HEK293 (cell line): ENCODE measurements around the gene EIF4A2.

Experiments used
- CTCF ChIA-PET: fragments of 350-600 bp; formaldehyde crosslinking; extraction: SDS; loops from one replicate; lab custom pipeline; 2021; ENCODE audit warnings: antibody characterized with exemption; lab: Yijun Ruan, JAX
- POLR2A ChIA-PET: fragments of 300-600 bp; formaldehyde crosslinking; extraction: SDS; loops from one replicate; lab custom pipeline; 2020; ENCODE audit warnings: antibody characterized with exemption, inconsistent platforms; lab: Yijun Ruan, JAX
- H3K27ac ChIP-seq: fragments of 200-500 bp; sonication (Bioruptor generic); 2 replicates; pipeline ENCODE4 v1.5.1; 2014; ENCODE audit warnings: low read depth, low read length, control low read depth, inconsistent platforms; ENCODE audit errors: extremely low read depth
- H3K36me3 ChIP-seq, 2 experiments: fragments of 200-500 bp in 1 of 2; sonication (Bioruptor generic) in 1 of 2; 1 replicate in 1 of 2; 2 replicates in 1 of 2; pipeline ENCODE4 v1.5.1; 2014 to 2017; ENCODE audit warnings: inconsistent platforms in 2 of 2, low read length in 2 of 2; ENCODE audit not compliant: control insufficient read depth in 2 of 2, insufficient read depth in 1 of 2
- H3K4me1 ChIP-seq: fragments of 200-500 bp; sonication (Bioruptor generic); 2 replicates; pipeline ENCODE4 v1.5.1; 2014; ENCODE audit warnings: mild to moderate bottlenecking, low read length, inconsistent platforms; ENCODE audit not compliant: control insufficient read depth, insufficient read depth
- H3K4me3 ChIP-seq: 2 replicates; pipeline ENCODE4 v1.5.1; 2011; ENCODE audit warnings: low read depth, mild to moderate bottlenecking, control low read depth, low read length, moderate library complexity
- H3K9me3 ChIP-seq: fragments of 200-500 bp; sonication (Bioruptor generic); 2 replicates; pipeline ENCODE4 v1.5.1; 2014; ENCODE audit warnings: low read depth, low read length, inconsistent platforms; ENCODE audit not compliant: control insufficient read depth, insufficient read depth
- HOXC10 ChIP-seq: sonication (generic); formaldehyde crosslinking; IDR thresholded peaks from 2 replicates; pipeline ENCODE4 v1.8.1; 2023; ENCODE audit warnings: mild to moderate bottlenecking, missing genetic modification reagents
- KLF7 ChIP-seq: fragments of 450-650 bp; formaldehyde crosslinking; IDR thresholded peaks from 2 replicates; pipeline ENCODE4 v1.5.1; 2016; ENCODE audit warnings: missing biosample characterization, missing genetic modification characterization, borderline replicate concordance
- ZBTB21 ChIP-seq: fragments of 450-650 bp; formaldehyde crosslinking; IDR thresholded peaks from 2 replicates; pipeline ENCODE4 v1.5.1; 2017; ENCODE audit warnings: missing biosample characterization, missing genetic modification characterization
- ZNF138 ChIP-seq: fragments of 450-650 bp; formaldehyde crosslinking; IDR thresholded peaks from 2 replicates; pipeline ENCODE4 v1.5.1; 2016; ENCODE audit warnings: missing biosample characterization, missing genetic modification characterization, borderline replicate concordance
- ZNF155 ChIP-seq: fragments of 450-650 bp; formaldehyde crosslinking; IDR thresholded peaks from 2 replicates; pipeline ENCODE4 v1.5.1; 2016; ENCODE audit warnings: missing biosample characterization, missing genetic modification characterization
- ZNF175 ChIP-seq: fragments of 450-650 bp; formaldehyde crosslinking; IDR thresholded peaks from 2 replicates; pipeline ENCODE4 v1.5.1; 2016; ENCODE audit warnings: missing biosample characterization, missing genetic modification characterization
- ZNF184 ChIP-seq: fragments of 450-650 bp; IDR thresholded peaks from 2 replicates; pipeline ENCODE4 v1.5.1; 2018; ENCODE audit warnings: missing biosample characterization, mild to moderate bottlenecking, missing genetic modification characterization
- ZNF19 ChIP-seq: fragments of 450-650 bp; formaldehyde crosslinking; IDR thresholded peaks from 2 replicates; pipeline ENCODE4; 2016; ENCODE audit warnings: missing biosample characterization, missing genetic modification characterization, low read depth
- ZNF214 ChIP-seq: fragments of 450-650 bp; formaldehyde crosslinking; IDR thresholded peaks from 2 replicates; pipeline ENCODE4 v1.5.1; 2017; ENCODE audit warnings: missing biosample characterization, mild to moderate bottlenecking, missing genetic modification characterization, borderline replicate concordance
- ZNF248 ChIP-seq: fragments of 450-650 bp; formaldehyde crosslinking; IDR thresholded peaks from 2 replicates; pipeline ENCODE4 v1.5.1; 2017; ENCODE audit warnings: missing biosample characterization, missing genetic modification characterization
- ZNF404 ChIP-seq: fragments of 450-650 bp; formaldehyde crosslinking; IDR thresholded peaks from 2 replicates; pipeline ENCODE4 v1.5.1; 2017; ENCODE audit warnings: missing biosample characterization, missing genetic modification characterization
- ZNF433 ChIP-seq: fragments of 450-650 bp; formaldehyde crosslinking; IDR thresholded peaks from 2 replicates; pipeline ENCODE4 v1.5.1; 2016; ENCODE audit warnings: missing biosample characterization, missing genetic modification characterization, low read depth
- ZNF48 ChIP-seq: fragments of 450-650 bp; formaldehyde crosslinking; IDR thresholded peaks from 2 replicates; pipeline ENCODE4 v1.5.1; 2016; ENCODE audit warnings: missing biosample characterization, missing genetic modification characterization
- ZNF530 ChIP-seq: fragments of 450-650 bp; formaldehyde crosslinking; IDR thresholded peaks from 2 replicates; pipeline ENCODE4 v1.5.1; 2016; ENCODE audit warnings: low read depth, missing biosample characterization, missing genetic modification characterization
- ZNF658 ChIP-seq: fragments of 450-650 bp; formaldehyde crosslinking; IDR thresholded peaks from 2 replicates; pipeline ENCODE4; 2016; ENCODE audit warnings: missing biosample characterization, missing genetic modification characterization
- ZNF660 ChIP-seq: fragments of 450-650 bp; IDR thresholded peaks from 2 replicates; pipeline ENCODE4 v1.5.1; 2018; ENCODE audit warnings: missing biosample characterization, mild to moderate bottlenecking, missing genetic modification characterization
- TF ChIP-seq, protein P1 (sequence below): fragments of 450-650 bp; formaldehyde crosslinking; IDR thresholded peaks from 2 replicates; pipeline ENCODE4 v1.5.1; 2016; ENCODE audit warnings: missing biosample characterization, missing genetic modification characterization, borderline replicate concordance
- TF ChIP-seq, protein P2 (sequence below): fragments of 450-650 bp; formaldehyde crosslinking; IDR thresholded peaks from 2 replicates; pipeline ENCODE4 v1.5.1; 2016; ENCODE audit warnings: missing biosample characterization, missing genetic modification characterization
- TF ChIP-seq, protein P3 (sequence below): fragments of 450-650 bp; formaldehyde crosslinking; IDR thresholded peaks from 2 replicates; pipeline ENCODE4; 2016; ENCODE audit warnings: missing biosample characterization, missing genetic modification characterization
- TF ChIP-seq, protein P4 (sequence below): fragments of 450-650 bp; formaldehyde crosslinking; IDR thresholded peaks from 2 replicates; pipeline ENCODE4 v1.5.1; 2017; ENCODE audit warnings: missing biosample characterization, missing genetic modification characterization

EIF4A2 gene

DNA sequence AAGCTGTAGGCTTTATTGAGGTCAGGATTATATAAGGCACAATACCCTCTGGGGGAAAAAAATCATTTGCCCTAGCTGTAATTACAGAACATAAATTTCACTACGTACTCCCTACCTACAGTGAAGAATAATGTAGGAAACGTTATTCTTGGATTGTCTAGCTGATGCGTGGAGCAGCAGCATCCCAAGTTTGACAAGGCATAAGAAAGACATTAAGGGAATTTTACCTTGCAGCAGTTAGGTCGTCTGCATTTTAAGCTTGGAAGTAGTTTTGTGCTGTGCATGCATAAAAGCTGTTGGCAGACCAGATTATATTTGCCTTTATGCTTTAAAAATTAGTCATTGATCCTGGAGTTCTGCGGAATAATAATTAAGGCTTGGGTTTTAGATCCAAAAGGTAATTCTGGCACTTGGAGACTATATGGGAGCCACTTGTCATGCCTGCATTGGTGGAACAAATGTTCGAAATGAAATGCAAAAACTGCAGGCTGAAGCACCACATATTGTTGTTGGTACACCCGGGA, 2.2 kb downstream of the EIF4A2 start:
- no peak overlapping the region for H3K27ac ChIP-seq
- no peaks in the 10 kb centered on the region for H3K9me3 ChIP-seq
- peak overlapping the region; percentile 100 for H3K4me3 ChIP-seq
- ChIA-PET POLR2A (interaction anchor here (1.0 to 4.2 kb wide), 2 partner anchors 37 to 215 kb away, joined by 3 to 33 read pairs; partner anchors contain the start of gene DNAJB11), CTCF (interaction anchor here (1.3 kb wide), 1 partner anchor 168 kb away, joined by 3 read pairs; no protein-coding TSS in a partner anchor)
- H3K4me1 ChIP-seq: no peaks in the 10 kb centered on the region
- peaks cover 0 to 69% of the 10 kb centered on the region in 2 experiments; a peak in 2 of 3 replicates for H3K36me3 ChIP-seq
- TF ChIP-seq, protein P1, sequence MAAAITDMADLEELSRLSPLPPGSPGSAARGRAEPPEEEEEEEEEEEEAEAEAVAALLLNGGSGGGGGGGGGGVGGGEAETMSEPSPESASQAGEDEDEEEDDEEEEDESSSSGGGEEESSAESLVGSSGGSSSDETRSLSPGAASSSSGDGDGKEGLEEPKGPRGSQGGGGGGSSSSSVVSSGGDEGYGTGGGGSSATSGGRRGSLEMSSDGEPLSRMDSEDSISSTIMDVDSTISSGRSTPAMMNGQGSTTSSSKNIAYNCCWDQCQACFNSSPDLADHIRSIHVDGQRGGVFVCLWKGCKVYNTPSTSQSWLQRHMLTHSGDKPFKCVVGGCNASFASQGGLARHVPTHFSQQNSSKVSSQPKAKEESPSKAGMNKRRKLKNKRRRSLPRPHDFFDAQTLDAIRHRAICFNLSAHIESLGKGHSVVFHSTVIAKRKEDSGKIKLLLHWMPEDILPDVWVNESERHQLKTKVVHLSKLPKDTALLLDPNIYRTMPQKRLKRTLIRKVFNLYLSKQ (tag by site-specific recombination): no peak
- TF ChIP-seq ZNF530 (tag by site-specific recombination) (no peak), ZNF248 (no peak), ZNF404 (tag by site-specific recombination) (no peak), ZNF214 (tag by site-specific recombination) (no peak), HOXC10 (CRISPR knock-in tag) (no peak), ZNF658 (tag by site-specific recombination) (no peak), ZBTB21 (no peak), ZNF19 (tag by site-specific recombination) (no peak), ZNF433 (tag by site-specific recombination) (no peak), ZNF155 (tag by site-specific recombination) (no peak), ZNF138 (tag by site-specific recombination) (no peak), ZNF48 (tag by site-specific recombination) (no peak), ZNF175 (tag by site-specific recombination) (no peak), KLF7 (tag by site-specific recombination) (no peak), ZNF184 (tag by site-specific recombination) (no peak)
- TF ChIP-seq, protein P2, sequence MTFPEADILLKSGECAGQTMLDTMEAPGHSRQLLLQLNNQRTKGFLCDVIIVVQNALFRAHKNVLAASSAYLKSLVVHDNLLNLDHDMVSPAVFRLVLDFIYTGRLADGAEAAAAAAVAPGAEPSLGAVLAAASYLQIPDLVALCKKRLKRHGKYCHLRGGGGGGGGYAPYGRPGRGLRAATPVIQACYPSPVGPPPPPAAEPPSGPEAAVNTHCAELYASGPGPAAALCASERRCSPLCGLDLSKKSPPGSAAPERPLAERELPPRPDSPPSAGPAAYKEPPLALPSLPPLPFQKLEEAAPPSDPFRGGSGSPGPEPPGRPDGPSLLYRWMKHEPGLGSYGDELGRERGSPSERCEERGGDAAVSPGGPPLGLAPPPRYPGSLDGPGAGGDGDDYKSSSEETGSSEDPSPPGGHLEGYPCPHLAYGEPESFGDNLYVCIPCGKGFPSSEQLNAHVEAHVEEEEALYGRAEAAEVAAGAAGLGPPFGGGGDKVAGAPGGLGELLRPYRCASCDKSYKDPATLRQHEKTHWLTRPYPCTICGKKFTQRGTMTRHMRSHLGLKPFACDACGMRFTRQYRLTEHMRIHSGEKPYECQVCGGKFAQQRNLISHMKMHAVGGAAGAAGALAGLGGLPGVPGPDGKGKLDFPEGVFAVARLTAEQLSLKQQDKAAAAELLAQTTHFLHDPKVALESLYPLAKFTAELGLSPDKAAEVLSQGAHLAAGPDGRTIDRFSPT: no peak
- TF ChIP-seq, protein P3, sequence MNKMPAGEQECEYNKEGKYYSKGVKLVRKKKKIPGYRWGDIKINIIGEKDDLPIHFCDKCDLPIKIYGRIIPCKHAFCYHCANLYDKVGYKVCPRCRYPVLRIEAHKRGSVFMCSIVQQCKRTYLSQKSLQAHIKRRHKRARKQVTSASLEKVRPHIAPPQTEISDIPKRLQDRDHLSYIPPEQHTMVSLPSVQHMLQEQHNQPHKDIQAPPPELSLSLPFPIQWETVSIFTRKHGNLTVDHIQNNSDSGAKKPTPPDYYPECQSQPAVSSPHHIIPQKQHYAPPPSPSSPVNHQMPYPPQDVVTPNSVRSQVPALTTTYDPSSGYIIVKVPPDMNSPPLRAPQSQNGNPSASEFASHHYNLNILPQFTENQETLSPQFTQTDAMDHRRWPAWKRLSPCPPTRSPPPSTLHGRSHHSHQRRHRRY: no peak
- TF ChIP-seq, protein P4, sequence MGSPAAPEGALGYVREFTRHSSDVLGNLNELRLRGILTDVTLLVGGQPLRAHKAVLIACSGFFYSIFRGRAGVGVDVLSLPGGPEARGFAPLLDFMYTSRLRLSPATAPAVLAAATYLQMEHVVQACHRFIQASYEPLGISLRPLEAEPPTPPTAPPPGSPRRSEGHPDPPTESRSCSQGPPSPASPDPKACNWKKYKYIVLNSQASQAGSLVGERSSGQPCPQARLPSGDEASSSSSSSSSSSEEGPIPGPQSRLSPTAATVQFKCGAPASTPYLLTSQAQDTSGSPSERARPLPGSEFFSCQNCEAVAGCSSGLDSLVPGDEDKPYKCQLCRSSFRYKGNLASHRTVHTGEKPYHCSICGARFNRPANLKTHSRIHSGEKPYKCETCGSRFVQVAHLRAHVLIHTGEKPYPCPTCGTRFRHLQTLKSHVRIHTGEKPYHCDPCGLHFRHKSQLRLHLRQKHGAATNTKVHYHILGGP (tag by site-specific recombination): no peak

DNA sequence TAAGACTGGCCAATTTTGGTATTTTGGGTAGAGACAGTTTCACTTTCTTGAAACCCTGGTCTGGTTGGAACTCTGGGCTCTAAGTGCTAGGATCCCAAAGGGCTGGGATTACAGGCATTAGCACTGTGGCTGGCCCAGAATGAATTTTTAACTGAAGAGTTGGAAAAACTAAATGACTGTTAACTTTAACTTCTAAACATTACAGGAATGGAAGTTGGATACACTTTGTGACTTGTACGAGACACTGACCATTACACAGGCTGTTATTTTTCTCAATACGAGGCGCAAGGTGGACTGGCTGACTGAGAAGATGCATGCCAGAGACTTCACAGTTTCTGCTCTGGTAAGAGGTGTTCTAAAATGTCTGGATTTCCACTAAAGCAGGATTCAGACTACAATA, 3.5 kb downstream of the EIF4A2 start:
- H3K36me3 ChIP-seq: peaks cover 0 to 83% of the 10 kb centered on the region in 2 experiments; a peak in 2 of 3 replicates
- no peaks in the 10 kb centered on the region for H3K4me1 ChIP-seq
- no peak overlapping the region for H3K27ac ChIP-seq
- POLR2A ChIA-PET: no interaction called here
- H3K9me3 ChIP-seq: no peaks in the 10 kb centered on the region
- CTCF ChIA-PET: no interaction called here
- TF ChIP-seq ZNF155 (tag by site-specific recombination) (no peak), ZNF660 (tag by site-specific recombination) (0 out of 2 replicates have a peak, but pooled peaks have one; percentile 15)
- no peak overlapping the region; the same call in 1 of the 2 replicates for H3K4me3 ChIP-seq
